T-helper 2 cell treated with Interferon-gamma antibody and Interleukin-4, amounts not matched to agents 5 μg/mL and 100 μg/mL, for 36 hours (primary cell): ENCODE data around the gene HRAS.
A peak's percentile ranks its signal among the peaks of the same experiment; 100 is the strongest.
"Not testable (repeated sequence)": the region's sequence is repeated elsewhere in the genome, so short reads cannot be mapped to it uniquely, and the experiment has no call there.

Experiments
- DNase-seq: peaks from one replicate; pipeline ENCODE4 v3.0.0; 2021; ENCODE audit warnings: low spot score
- H3K27ac Mint-ChIP-seq: one replicate; pipeline ENCODE4 v1.8.0; 2021; ENCODE audit warnings: mild to moderate bottlenecking, mixed read lengths
- H3K27me3 Mint-ChIP-seq: one replicate; pipeline ENCODE4 v1.8.0; 2021; ENCODE audit warnings: low read depth, mixed read lengths
- H3K36me3 Mint-ChIP-seq: one replicate; pipeline ENCODE4 v1.8.0; 2021; ENCODE audit warnings: low read depth, mixed read lengths
- H3K4me1 Mint-ChIP-seq: one replicate; pipeline ENCODE4 v1.8.0; 2021; ENCODE audit warnings: low read depth, mixed read lengths
- H3K4me3 Mint-ChIP-seq: one replicate; pipeline ENCODE4 v1.8.0; 2022; ENCODE audit warnings: mild to moderate bottlenecking, moderate library complexity, mixed read lengths
- H3K9me3 Mint-ChIP-seq: one replicate; pipeline ENCODE4 v1.8.0; 2021; ENCODE audit warnings: mixed read lengths

HRAS gene

GRCh38 chr11:574031-574570 is 38.7 kb upstream of the HRAS start:
- H3K9me3 Mint-ChIP-seq, H3K27me3 Mint-ChIP-seq, H3K36me3 Mint-ChIP-seq, DNase-seq: not testable (repeated sequence)
- H3K4me1 Mint-ChIP-seq, result peaks cover 27% of the 10 kb centered on the region
- peak overlapping the region; percentile 88 for H3K4me3 Mint-ChIP-seq
- H3K27ac Mint-ChIP-seq, result peak overlapping the region; percentile 23

- Mint-ChIP-seq H3K9me3 (no peaks in the 10 kb centered on the region), H3K27me3 (peaks cover 5% of the 10 kb centered on the region), H3K36me3 (peaks cover 6% of the 10 kb centered on the region), H3K4me1 (peaks cover 22% of the 10 kb centered on the region), H3K27ac (no peak overlapping the region), H3K4me3 (no peak overlapping the region)
- DNase-seq, result no peak
Measured at GRCh38 chr11:573146-573759, 37.9 kb upstream of the HRAS start.

- H3K9me3 Mint-ChIP-seq, result no peaks in the 10 kb centered on the region
- no peak overlapping the region for H3K4me3 Mint-ChIP-seq
Measured at GRCh38 chr11:571802-572185, 36.4 kb upstream of the HRAS start.

GRCh38 chr11:569158-569885 is 33.9 kb upstream of the HRAS start:
- peak overlapping the region; percentile 68 for H3K27ac Mint-ChIP-seq
- no peak for DNase-seq
- no peaks in the 10 kb centered on the region for H3K27me3 Mint-ChIP-seq
- H3K9me3 Mint-ChIP-seq, result no peaks in the 10 kb centered on the region
- peak overlapping the region; percentile 78 for H3K4me3 Mint-ChIP-seq
- H3K36me3 Mint-ChIP-seq, result peaks cover 8% of the 10 kb centered on the region
- H3K4me1 Mint-ChIP-seq, result peaks cover 8% of the 10 kb centered on the region

More at GRCh38 chr11:571802-572185, 36.4 kb upstream of the HRAS start:
- DNase-seq, result no peak
- peaks cover 16% of the 10 kb centered on the region for H3K4me1 Mint-ChIP-seq
- peaks cover 5% of the 10 kb centered on the region for H3K27me3 Mint-ChIP-seq
- H3K27ac Mint-ChIP-seq, result no peak overlapping the region
- peaks cover 6% of the 10 kb centered on the region for H3K36me3 Mint-ChIP-seq

- Mint-ChIP-seq H3K9me3 (no peaks in the 10 kb centered on the region), H3K4me3 (peak overlapping the region; percentile 78), H3K4me1 (peaks cover 5% of the 10 kb centered on the region), H3K27ac (peak overlapping the region; percentile 68), H3K27me3 (no peaks in the 10 kb centered on the region), H3K36me3 (peaks cover 11% of the 10 kb centered on the region)
- peak; percentile 97 for DNase-seq
Measured at GRCh38 chr11:568306-569157, 33.2 kb upstream of the HRAS start.

- H3K27me3 Mint-ChIP-seq, result no peaks in the 10 kb centered on the region
- peak overlapping the region; percentile 89 for H3K4me3 Mint-ChIP-seq
- H3K27ac Mint-ChIP-seq, result peak overlapping the region; percentile 71
- H3K36me3 Mint-ChIP-seq, result peaks cover 13% of the 10 kb centered on the region
- H3K4me1 Mint-ChIP-seq, result peaks cover 5% of the 10 kb centered on the region
- DNase-seq, result no peak
- no peaks in the 10 kb centered on the region for H3K9me3 Mint-ChIP-seq
Measured at GRCh38 chr11:567629-568292, 32.4 kb upstream of the HRAS start.

GRCh38 chr11:567011-567628 is 31.7 kb upstream of the HRAS start:
- DNase-seq, result no peak
- peaks cover 5% of the 10 kb centered on the region for H3K4me1 Mint-ChIP-seq
- no peaks in the 10 kb centered on the region for H3K27me3 Mint-ChIP-seq
- H3K27ac Mint-ChIP-seq, result peak overlapping the region; percentile 71
- H3K4me3 Mint-ChIP-seq, result peak overlapping the region; percentile 89
- no peaks in the 10 kb centered on the region for H3K9me3 Mint-ChIP-seq
- peaks cover 13% of the 10 kb centered on the region for H3K36me3 Mint-ChIP-seq

- no peak overlapping the region for H3K27ac Mint-ChIP-seq
- no peaks in the 10 kb centered on the region for H3K27me3 Mint-ChIP-seq
- H3K9me3 Mint-ChIP-seq, result no peaks in the 10 kb centered on the region
- H3K4me3 Mint-ChIP-seq, result no peak overlapping the region
- DNase-seq, result no peak
- peaks cover 9% of the 10 kb centered on the region for H3K4me1 Mint-ChIP-seq
- peaks cover 17% of the 10 kb centered on the region for H3K36me3 Mint-ChIP-seq
Measured at GRCh38 chr11:565921-566509, 30.6 kb upstream of the HRAS start.

GRCh38 chr11:563812-564578 is 28.6 kb upstream of the HRAS start:
- Mint-ChIP-seq H3K27ac (no peak overlapping the region), H3K9me3 (no peaks in the 10 kb centered on the region), H3K4me3 (no peak overlapping the region), H3K27me3 (no peaks in the 10 kb centered on the region), H3K4me1 (peaks cover 13% of the 10 kb centered on the region), H3K36me3 (peaks cover 17% of the 10 kb centered on the region)
- DNase-seq, result no peak

- peaks cover 17% of the 10 kb centered on the region for H3K36me3 Mint-ChIP-seq
- peaks cover 13% of the 10 kb centered on the region for H3K4me1 Mint-ChIP-seq
- DNase-seq, result no peak
- H3K9me3 Mint-ChIP-seq, result no peaks in the 10 kb centered on the region
- H3K27me3 Mint-ChIP-seq, result peaks cover under 1% of the 10 kb centered on the region
- no peak overlapping the region for H3K27ac Mint-ChIP-seq
- H3K4me3 Mint-ChIP-seq, result no peak overlapping the region
Measured at GRCh38 chr11:563066-563811, 27.9 kb upstream of the HRAS start.

GRCh38 chr11:562046-562645 is 26.8 kb upstream of the HRAS start:
- no peak for DNase-seq

More at GRCh38 chr11:562046-562645, 26.8 kb upstream of the HRAS start:
- peaks cover 13% of the 10 kb centered on the region for H3K36me3 Mint-ChIP-seq
- peak overlapping the region; percentile 95 for H3K4me3 Mint-ChIP-seq
- no peak overlapping the region for H3K27ac Mint-ChIP-seq
- peaks cover 8% of the 10 kb centered on the region for H3K27me3 Mint-ChIP-seq
- H3K4me1 Mint-ChIP-seq, result peaks cover 12% of the 10 kb centered on the region
- H3K9me3 Mint-ChIP-seq, result no peaks in the 10 kb centered on the region
